ENCODE data around the gene ILF2. TPM values are rescaled to one million over a fixed set of nuclear protein-coding genes. Genes with fewer than 3 reads are reported as not detected.

ILF2 gene
- total and polyA plus RNA-seq, 2 donors (not counting 1 experiment from before 2014, with no cell fraction given), result 89.8 to 94.0 TPM

Small RNAs within 50 kb of the gene (small RNA-seq; reads per million reads assigned to genes)
- gene MIR8083 (ENCODE audit: insufficient read length, low read depth, low replicate concordance) (not detected), gene RN7SL372P (ENCODE audit: insufficient read length, low read depth, low replicate concordance) (not detected)

Other genes with a start within 250 kb of the ILF2 start
- gene S100A7, start 210.3 kb downstream of the ILF2 start, total RNA-seq, result not detected in 2 replicates
- not detected in 2 replicates for gene S100A7, start 210.3 kb downstream of the ILF2 start, polyA plus RNA-seq
- 93.6 and 110 TPM in 2 replicates for gene S100A6, start 135.0 kb downstream of the ILF2 start, total RNA-seq
- 61.1 and 213 TPM in 2 replicates for gene S100A6, start 135.0 kb downstream of the ILF2 start, polyA plus RNA-seq
- not detected in 2 replicates for gene S100A5, start 130.1 kb downstream of the ILF2 start, total RNA-seq
- gene S100A5, start 130.1 kb downstream of the ILF2 start, polyA plus RNA-seq, result 0.64 TPM in 1 of 2 replicates, not detected in the other
- 58.0 and 62.7 TPM in 2 replicates for gene S100A4, start 125.2 kb downstream of the ILF2 start, total RNA-seq
- 121 and 150 TPM in 2 replicates for gene S100A4, start 125.2 kb downstream of the ILF2 start, polyA plus RNA-seq
- gene S100A3, start 121.7 kb downstream of the ILF2 start, total RNA-seq, result not detected in 2 replicates
- gene S100A3, start 121.7 kb downstream of the ILF2 start, polyA plus RNA-seq, result 0.17 TPM in 1 of 2 replicates, not detected in the other
- gene S100A2, start 105.1 kb downstream of the ILF2 start, total RNA-seq, result not detected in 2 replicates
- 0.19 TPM in 1 of 2 replicates, not detected in the other for gene S100A2, start 105.1 kb downstream of the ILF2 start, polyA plus RNA-seq
- gene S100A16, start 57.9 kb downstream of the ILF2 start, total RNA-seq, result not detected in 2 replicates
- gene S100A16, start 57.9 kb downstream of the ILF2 start, polyA plus RNA-seq, result not detected in 2 replicates
- not detected in 2 replicates for gene S100A14, start 54.7 kb downstream of the ILF2 start, total RNA-seq
- gene S100A14, start 54.7 kb downstream of the ILF2 start, polyA plus RNA-seq, result 0.17 TPM in 1 of 2 replicates, not detected in the other
- 5.7 and 9.8 TPM in 2 replicates for gene S100A13, start 43.5 kb downstream of the ILF2 start, total RNA-seq
- 17.8 and 19.8 TPM in 2 replicates for gene S100A13, start 43.5 kb downstream of the ILF2 start, polyA plus RNA-seq
- not detected in 2 replicates for gene S100A1, start 42.6 kb downstream of the ILF2 start, total RNA-seq
- not detected in 2 replicates for gene S100A1, start 42.6 kb downstream of the ILF2 start, polyA plus RNA-seq
- gene CHTOP, start 36.9 kb downstream of the ILF2 start, total RNA-seq, result 156 TPM in 2 replicates
- 87.0 and 140 TPM in 2 replicates for gene CHTOP, start 36.9 kb downstream of the ILF2 start, polyA plus RNA-seq
- gene SNAPIN, start 12.3 kb downstream of the ILF2 start, total RNA-seq, result 37.6 and 39.4 TPM in 2 replicates
- gene SNAPIN, start 12.3 kb downstream of the ILF2 start, polyA plus RNA-seq, result 17.2 and 22.7 TPM in 2 replicates
- gene NPR1, start 7.7 kb upstream of the ILF2 start, total RNA-seq, result 0.19 and 0.37 TPM in 2 replicates
- not detected in 2 replicates for gene NPR1, start 7.7 kb upstream of the ILF2 start, polyA plus RNA-seq
- gene INTS3, start 57.1 kb upstream of the ILF2 start, total RNA-seq, result 69.1 and 69.3 TPM in 2 replicates
- 71.5 and 84.1 TPM in 2 replicates for gene INTS3, start 57.1 kb upstream of the ILF2 start, polyA plus RNA-seq
- gene SLC27A3, start 104.4 kb upstream of the ILF2 start, total RNA-seq, result 15.6 and 16.2 TPM in 2 replicates
- gene SLC27A3, start 104.4 kb upstream of the ILF2 start, polyA plus RNA-seq, result 8.9 and 19.4 TPM in 2 replicates

All from B cell (primary cell).